Left lobe of liver (tissue), 2 donors: ENCODE measurements around the gene MAP3K4. TPM values are rescaled to one million over a fixed set of nuclear protein-coding genes. Genes with fewer than 3 reads are reported as not detected.
"Not testable (repeated sequence)": the region's sequence is repeated elsewhere in the genome, so short reads cannot be mapped to it uniquely, and the experiment has no call there.

ENCODE experiments used
- ATAC-seq: fragments of 200-7000 bp; cut with Tn5 transposase; one replicate; pipeline ENCODE4 v1.9.1; 2020; ENCODE audit warnings: mild to moderate bottlenecking, moderate library complexity
- DNase-seq: peaks from one replicate; pipeline ENCODE4 v3.0.0-alpha.2; 2020; ENCODE audit warnings: low spot score
- total RNA-seq: library from RNA; stranded (reverse); gene quantifications from one replicate; pipeline ENCODE4 v1.2.1, GENCODE V29; 2021
- donor health status: DM: no; HTN: no; CAD: no; lungs with moderate emphysema.
- donor health status: DM: no; HTN: yes; CAD: no.

The MAP3K4 gene
- total RNA-seq, 1 donor from 2014 or later = 11.2 TPM

DNA sequence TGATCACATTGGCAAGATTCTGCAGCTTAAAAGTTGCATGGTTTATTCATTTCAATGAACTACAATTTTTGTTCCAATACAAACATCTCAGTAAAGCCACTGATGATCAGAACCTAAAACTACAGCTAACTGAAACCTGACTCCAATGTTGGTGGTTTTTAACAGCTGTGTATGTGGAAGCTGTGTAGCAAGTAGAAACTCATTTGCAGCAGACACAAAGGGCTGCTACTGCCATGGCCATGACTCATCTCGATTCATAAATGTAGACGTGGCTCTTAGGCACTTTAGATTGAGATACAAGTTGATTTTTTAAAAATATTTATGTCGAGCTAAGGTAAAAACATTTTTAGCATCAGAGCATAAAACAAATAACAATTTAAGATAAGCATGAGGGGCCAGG, 19.5 kb upstream of the MAP3K4 start:
- DNase-seq = no peak
- no peak for ATAC-seq

DNA sequence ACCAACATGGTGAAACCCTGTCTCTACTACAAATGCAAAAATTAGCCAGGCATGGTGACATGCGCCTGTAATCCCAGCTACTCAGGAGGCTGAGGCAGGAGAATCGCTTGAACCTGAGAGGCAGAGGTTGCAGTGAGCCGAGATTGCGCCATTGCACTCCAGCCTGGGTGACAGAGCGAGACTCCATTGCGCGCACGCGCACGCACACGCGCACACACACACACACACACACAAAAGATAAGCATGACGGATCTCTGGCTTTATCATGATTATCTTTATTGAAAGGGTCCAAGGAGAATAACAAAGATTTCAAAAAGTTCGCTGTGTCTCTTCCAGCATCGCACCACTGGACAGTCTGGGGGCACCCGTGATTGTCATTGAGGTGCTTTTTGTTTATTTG, 19.0 kb upstream of the MAP3K4 start:
- not testable (repeated sequence) for DNase-seq, ATAC-seq

DNA sequence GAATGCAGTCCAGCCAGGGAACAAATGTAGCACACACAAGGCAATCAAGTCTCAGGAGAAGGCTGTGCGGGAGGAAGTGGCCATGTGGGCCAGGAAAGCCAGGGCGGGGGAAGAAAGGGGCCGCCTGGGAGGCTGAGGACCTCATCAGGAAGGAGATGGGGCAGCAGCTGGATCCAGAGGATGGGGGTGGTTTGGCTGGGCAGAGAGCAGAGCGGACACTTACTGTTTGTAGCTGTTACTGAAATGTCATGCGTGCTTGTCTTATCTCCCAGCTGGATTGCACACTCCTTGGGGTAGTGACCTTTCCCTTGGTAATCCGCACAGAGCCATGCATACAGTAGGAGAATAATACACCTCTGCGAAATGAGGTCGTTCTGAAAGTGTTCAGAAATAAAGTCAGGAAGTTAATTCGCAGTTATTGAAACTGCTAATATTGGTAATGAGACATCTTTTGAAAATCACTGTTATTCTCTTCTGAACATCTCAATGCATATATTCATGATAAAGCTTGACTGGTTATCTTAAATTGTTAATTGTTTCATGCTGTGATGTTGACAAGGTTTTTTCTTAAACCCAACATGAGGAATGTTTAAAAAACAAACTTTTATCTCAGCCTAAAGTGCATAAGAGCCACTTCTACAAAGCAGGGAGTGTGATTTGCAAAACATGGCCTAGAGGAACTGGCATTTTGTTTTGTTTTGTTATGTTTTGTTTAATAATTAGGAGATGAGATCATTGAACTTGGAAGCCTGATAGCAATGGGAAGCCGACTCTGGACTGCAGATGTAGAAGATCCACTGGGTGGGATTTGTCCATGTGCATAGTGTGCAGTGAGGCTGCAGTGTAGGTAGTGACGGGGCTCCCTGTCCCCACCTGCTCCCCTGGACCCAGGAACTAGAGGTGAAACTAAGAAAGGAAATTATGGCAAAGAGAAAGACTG, 18.0 kb upstream of the MAP3K4 start:
- DNase-seq = no peak
- no peak for ATAC-seq

DNA sequence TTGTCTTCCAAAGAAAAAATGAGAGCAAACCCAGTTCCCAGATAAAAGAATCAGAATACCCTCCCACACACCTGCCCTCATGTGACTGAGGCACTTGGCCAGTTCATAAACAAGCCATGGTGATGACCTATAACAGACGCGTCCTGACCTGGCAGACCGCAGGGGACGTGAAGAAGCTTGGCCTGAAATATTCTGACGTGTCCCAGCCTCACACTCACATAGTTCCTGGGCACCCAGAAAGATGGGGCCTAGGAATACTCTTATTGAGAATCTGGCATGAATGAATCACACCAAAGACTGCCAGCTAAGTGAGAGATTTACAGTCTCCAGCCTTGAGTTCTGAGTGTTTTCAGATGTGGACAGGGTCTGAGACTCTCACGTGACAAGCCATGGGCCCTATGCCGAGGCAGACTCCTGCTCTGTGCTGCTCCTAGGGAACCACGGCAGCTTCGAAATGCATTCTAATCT, 17.2 kb upstream of the MAP3K4 start:
- DNase-seq (no peak), ATAC-seq (no peak)

DNA sequence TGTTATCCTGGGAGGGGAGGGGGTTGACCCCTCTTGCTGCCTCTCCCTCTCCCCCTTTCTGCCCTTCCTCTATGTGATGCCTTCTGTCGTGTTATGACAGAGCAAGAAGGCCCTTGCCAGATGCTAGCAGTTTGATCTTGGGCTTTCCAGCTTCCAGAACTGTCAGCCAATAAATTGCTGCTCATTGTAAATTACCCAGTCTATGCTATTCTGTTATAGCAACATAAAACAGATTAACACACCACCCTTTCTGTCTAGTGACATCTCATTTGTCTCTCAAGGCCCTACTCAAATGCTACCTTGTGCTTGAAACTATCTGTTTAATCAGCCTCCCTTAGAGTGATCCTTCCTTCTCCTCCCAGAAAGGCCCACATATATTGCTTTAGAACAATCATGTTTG, 16.4 kb upstream of the MAP3K4 start:
- DNase-seq = no peak

DNA sequence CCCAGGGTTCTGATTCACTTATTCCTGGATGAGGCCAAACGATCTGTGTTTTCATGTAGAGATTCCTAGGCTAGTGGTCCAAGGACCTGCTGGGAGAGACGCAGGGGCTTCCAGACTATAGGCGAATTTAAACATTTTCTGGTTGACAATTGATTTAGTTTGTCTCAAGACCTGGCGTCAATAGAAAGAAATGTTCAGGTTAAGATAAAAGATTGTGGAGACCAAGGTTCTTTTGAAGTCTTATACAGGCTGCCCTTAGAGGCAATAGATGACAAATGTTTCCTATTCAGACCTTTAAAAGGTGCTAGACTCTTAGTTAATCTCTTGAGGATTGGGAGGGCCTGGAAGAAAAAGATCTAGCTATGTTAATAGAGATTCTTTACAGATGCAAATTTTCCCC, 15.6 kb upstream of the MAP3K4 start:
- DNase-seq, ATAC-seq: not testable (repeated sequence)

More for the DNA sequence above, 16.4 kb upstream of the MAP3K4 start:
- no peak for ATAC-seq

DNA sequence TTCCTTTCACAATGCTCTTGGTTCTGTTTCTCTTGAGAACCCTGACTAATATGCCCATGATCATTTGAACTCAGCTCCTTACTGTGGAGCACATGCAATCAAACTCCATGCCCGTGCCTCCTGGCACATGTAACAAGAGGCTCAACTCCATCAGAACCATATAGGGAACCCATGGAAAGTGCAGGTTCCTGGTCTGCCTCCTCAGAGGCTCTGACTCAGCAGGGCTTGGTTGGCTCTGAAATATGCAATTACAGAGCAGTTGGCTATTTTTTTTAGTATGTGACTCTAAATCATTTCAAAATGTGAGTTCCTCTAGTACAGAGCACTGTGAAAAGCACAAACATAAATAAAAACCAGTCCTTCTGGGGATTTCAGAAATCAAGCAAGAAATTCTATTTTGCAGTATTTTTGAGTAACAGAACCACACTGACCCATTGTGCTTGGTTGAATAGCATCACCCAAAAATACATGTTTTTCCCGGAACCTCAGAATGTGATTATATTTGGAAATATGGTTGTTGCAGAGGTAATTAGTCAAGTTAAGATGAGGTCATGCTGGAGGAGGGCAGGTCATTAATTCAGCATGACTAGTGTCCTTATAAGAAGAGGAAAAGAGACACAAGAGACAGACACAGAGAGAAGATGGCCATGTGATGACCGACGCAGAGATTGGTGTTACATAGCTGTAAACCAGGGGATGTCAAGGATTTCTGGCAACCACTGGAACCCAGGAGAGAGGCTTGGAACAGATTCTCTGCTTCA, 13.2 kb upstream of the MAP3K4 start:
- ATAC-seq = no peak
- DNase-seq = no peak

DNA sequence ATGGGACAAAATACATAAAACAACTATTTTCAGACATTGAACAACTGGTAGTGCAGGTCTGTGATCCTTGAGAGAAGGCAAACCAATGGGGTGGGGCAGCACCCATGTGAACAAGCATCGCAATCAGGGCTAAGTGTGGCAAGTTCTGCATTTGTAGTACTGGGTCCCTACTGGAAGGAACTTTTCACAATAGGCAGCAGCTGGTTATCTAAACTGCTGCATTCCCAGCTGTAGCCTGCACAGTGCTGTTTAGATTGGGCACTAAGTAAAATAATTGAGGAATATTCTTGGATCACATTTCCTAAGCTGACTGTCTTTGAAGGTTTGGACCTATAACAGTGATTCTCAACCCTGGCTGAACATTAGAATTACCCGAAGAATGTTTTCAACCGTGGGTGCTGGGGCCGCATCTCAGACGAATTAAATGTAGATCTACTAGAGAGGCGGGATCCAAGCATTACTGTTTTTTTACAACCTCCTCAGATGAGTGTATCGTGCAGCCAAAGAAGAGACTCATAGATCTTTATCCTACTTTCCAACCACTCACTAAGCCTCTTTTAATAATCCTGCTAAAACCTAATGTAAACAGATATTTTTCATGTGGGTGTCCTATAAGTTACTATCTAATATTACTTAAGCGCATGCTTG, 12.4 kb upstream of the MAP3K4 start:
- no peak for DNase-seq

DNA sequence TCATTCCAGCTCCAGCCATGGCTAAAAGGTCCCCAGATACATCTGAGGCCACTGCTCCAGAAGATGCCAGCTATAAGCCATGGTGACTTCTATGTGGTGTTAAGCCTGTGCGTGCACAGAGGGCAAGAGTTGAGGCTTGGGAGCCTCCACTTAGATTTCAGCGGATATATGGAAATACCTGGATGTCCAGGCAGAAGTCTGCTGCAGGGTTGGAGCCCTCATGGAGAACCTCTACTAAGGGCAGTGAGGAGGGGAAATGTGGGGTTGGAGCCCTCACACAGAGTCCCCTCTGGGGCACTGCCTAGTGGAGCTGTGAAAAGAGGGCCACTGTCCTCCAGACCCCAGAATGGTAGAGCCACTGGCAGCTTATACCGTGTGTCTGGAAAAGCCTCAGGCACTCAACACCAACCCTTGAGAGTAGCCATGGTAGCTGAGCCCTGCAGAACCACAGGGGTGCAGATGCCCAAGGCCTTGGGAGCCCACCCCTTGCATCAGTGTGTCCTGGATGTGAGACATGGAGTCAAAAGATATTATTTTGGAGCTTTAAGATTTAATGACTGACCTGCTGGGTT, 8.1 kb upstream of the MAP3K4 start:
- DNase-seq, ATAC-seq: not testable (repeated sequence)

More for the DNA sequence above, 12.4 kb upstream of the MAP3K4 start:
- no peak for ATAC-seq

DNA sequence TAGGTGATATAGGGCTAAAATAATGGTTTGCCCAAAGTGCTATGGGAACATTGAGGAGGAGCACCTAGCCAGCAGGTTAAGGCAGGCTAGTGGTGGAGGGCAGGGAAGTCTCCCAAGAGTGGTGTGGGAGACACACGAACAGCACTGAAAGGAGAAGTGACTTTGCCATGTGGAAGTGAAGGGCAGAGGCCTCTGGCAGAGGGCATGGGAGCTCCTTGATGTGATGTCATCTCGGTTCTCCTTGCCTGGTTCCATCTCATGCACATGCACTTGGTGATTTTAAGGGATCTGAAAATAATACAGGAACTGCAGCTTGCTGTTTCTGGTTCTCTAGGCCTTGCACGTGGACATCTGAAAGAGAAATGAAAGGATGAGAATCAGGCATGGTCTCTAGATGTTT, 4.7 kb upstream of the MAP3K4 start:
- no peak for DNase-seq
- no peak for ATAC-seq

DNA sequence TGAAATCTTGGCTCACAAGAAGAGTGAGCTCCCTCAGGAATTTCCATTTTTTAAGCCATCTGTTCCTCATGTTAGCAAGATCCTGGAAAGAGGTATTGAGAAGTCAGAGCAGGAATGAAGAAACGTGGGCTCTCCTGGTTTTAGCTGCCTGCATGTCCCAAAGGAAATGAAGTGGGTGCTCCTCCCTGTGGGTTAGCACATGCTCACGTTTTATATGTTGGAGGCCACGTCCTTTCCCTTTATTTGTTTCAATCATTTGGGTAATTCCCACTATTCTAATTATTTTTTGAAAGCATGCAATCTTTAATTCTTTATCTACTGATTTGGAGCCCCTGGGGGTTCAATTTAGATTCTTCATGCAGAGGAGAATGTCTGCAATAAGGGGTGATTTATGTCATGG, 4.3 kb upstream of the MAP3K4 start:
- DNase-seq (no peak), ATAC-seq (no peak)

DNA sequence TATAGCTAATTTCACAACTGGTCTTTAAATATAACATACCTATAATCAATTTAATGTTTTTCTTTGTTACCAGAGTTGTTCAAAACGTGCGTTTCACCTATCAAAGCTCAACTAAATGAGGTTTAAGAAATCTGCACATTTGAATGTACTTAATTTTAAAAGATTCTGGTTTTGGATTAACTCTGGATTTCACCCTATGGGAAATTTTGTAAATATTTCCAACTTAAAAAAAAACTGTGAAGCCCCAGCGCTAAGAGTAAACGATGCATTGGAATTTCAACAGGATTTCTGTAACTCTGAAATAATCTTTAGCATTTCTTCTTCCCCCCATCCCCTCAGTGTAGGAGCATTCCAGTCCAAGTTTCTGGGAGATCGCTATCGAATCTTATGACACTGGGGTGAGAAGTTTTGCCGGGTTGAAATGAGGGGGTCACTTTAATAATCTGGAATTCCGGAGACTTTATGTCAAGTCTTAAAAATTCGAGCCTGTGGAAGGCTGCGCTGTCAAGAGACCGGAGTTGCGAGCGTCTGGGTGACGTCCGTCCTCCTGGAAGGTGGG, 643 bp upstream of the MAP3K4 start:
- ATAC-seq (no peak), DNase-seq (no peak)

DNA sequence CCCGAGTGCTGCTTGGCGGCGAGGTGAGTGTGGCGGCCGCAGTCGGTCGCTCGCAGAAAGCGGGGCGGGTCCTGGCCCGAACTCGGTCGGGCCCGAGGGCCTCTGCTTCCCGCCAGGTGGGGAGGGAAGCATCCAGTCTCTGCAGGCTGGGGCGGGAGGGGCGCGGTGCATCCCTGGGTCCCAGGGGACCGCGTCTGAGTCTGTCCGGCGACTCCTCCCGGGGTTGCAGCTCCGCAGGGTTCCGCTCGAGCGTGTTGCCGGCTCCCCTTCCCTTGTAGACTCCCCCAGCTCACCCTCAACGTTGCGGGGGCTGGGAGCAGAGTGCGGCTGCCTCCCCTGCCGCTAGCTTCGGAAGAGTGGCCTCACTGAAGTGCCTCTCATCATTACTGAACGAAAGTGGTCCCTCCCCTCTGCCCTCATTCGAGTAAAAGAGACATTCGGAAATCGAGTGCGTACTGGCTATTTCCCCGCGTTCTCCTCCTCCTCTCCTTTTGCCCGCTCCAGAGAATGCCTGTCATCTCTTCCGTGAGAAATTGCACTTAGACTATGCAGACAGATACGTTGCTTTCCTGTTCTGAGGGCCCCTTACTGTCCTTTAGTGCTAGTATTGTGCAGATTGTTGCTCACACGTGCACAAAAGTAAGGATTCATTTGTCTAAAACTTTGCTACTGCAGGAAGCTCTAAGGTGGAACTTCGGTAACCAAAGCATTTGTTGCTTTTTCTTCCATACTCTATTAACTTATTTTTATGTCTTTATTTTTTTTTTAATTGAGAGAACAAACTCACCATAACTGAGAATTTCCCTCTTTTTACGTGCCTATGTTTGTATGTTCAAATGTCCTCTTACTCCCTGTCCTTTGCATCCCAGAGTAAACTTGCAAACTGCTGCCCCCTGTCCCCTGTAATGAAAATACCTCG, 751 bp downstream of the MAP3K4 start:
- ATAC-seq = peak; percentile 64
- DNase-seq = peak; percentile 55

DNA sequence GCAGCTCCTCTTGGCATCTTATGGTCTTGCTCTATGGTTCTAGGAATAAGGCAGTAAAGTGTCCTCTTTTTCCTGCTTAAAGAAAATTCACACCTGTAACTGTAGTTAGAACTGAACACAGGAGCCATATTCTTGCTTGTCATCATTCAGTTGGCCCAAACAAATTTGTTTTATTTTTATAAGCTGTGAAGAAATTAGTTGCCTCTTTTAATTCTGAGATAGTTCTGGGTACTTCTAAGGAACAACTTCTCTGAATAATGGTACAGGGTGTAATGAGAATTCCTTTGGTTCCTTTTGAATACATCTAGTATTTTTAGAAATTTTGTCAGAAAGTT, 1.4 kb downstream of the MAP3K4 start:
- DNase-seq (no peak), ATAC-seq (no peak)

DNA sequence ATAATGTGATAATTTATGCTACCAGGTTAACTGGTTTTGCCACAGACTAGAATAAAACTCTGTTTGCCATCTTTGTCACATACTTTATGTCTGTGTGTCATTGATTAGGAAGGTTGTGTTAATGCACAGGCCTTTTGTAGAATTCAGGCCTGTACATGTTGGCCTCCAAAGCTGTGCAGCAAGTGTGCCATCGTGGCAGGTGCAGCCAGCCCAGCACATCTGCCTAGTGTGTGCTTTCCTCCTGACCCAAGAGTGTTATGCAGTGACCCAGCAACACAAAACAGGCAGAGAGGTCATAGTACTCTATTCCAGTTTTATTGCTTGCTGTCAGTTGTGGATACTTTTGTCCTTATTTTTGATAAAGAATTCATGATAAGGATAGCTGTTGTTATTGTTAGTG, 3.7 kb downstream of the MAP3K4 start:
- ATAC-seq (no peak), DNase-seq (no peak)

DNA sequence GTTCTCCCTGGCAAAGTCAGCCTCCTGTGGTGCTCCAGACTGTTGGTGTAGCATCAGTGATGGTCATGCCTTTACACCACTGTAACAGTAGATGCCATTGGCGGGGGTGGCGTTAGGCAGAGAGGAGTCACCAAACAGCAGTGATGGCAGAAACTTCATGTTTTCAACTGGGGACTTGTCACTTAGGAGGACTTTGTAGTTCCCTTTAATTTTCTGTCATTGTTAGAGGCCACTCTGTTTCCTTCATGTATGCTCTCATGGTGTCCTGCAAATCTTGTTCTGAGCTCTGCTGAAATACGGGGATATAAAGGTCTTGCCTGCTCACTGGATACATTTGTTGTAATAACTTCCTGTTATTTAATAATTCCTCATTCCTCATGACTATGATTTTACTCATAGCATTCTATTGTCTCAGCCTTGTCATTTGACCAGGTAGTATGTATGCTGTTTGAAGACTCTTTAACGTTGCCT, 4.6 kb downstream of the MAP3K4 start:
- DNase-seq = no peak
- ATAC-seq = no peak

DNA sequence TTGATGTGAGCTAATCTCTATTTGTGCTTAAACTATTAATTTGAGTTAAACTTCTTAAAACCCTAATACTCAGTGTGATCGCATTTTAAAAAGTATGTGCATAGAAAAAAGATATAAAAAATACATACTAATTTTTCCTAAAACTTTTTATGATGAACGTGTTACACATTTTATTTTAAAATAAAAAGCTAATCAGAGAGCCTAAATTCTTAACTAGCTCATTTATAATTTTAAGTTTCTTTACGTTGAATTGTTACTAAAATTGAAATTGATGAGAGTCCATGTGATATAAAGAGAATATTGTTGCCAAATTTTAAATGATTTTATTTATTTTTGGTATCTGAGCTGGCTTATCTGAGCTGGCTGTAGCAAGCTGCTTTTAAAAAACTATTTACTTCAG, 6.6 kb downstream of the MAP3K4 start:
- no peak for DNase-seq
- no peak for ATAC-seq

DNA sequence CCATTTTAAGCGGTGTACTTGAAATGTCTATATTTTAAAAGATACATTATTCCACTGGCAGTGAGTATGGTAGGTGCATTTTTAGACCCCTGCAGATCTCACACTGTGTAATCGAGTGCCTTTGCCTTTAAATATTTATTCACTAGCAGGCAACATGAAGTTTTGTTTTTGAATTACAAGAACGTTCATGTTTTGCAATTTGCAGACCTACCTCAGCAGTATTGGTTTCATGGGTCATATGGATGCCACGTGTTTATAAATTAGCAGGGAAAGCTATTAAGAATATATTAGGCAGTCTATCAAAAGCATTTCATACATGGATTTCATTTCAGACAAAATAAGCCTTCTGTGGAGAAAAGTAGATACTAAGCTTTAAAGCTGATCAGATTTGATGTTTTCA, 7.2 kb downstream of the MAP3K4 start:
- DNase-seq = no peak
- ATAC-seq = no peak

DNA sequence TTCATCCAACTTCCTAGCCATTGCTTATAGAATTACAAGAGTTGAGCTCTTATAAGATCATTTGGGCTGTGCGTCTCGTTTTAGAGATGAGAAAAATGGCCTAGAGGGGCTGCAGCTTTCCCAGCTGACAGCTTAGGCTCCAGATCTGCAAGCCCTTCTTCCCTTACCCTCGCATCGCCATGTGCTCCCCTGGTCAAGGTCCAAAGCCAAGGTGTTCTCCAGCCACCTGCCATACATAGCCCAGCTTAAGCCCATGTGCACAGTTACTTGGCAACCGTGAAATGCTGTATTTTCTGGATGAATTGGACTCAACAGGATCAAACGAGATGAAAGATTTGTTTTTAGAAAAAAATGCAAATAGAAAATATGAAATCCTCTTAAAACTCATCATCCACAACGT, 7.9 kb downstream of the MAP3K4 start:
- DNase-seq = no peak
- ATAC-seq = no peak

DNA sequence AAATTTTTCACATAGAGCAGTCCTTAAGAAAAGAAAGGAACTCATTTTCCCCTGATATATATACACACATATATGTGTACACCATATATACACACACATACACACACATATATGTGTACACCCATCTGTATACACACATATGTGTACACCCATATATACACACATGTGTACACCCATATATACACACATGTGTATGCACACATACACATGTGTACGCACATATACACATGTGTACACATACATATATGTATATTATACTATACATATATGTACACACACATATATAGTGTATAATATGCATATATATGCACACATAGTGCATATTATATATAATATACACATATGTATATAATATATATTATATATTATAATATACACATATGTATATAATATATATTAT, 9.1 kb downstream of the MAP3K4 start:
- DNase-seq (no peak), ATAC-seq (no peak)
